Renal pelvis (tissue), 4 donors: Measurements from ENCODE around the gene NFATC2. TPM values are rescaled to one million over a fixed set of nuclear protein-coding genes. Genes with fewer than 3 reads are reported as not detected.
A peak's percentile ranks its signal among the peaks of the same experiment; 100 is the strongest.
"Not testable (repeated sequence)": the region's sequence is repeated elsewhere in the genome, so short reads cannot be mapped to it uniquely, and the experiment has no call there.

Experiments
- DNase-seq: peaks from one replicate; pipeline ENCODE4 v3.0.0-alpha.2; 2013
- polyA plus RNA-seq, 3 donors: library from polyadenylated mRNA; unstranded; fragments of 120-200 nt; gene quantifications; one replicate each; pipeline ENCODE4 v1.2.1, GENCODE V29; 2013; ENCODE audit not compliant: insufficient read length in 3 of 3

The NFATC2 gene
- polyA plus RNA-seq, 3 donors = 1.6 to 1.7 (median 1.7) TPM

DNA sequence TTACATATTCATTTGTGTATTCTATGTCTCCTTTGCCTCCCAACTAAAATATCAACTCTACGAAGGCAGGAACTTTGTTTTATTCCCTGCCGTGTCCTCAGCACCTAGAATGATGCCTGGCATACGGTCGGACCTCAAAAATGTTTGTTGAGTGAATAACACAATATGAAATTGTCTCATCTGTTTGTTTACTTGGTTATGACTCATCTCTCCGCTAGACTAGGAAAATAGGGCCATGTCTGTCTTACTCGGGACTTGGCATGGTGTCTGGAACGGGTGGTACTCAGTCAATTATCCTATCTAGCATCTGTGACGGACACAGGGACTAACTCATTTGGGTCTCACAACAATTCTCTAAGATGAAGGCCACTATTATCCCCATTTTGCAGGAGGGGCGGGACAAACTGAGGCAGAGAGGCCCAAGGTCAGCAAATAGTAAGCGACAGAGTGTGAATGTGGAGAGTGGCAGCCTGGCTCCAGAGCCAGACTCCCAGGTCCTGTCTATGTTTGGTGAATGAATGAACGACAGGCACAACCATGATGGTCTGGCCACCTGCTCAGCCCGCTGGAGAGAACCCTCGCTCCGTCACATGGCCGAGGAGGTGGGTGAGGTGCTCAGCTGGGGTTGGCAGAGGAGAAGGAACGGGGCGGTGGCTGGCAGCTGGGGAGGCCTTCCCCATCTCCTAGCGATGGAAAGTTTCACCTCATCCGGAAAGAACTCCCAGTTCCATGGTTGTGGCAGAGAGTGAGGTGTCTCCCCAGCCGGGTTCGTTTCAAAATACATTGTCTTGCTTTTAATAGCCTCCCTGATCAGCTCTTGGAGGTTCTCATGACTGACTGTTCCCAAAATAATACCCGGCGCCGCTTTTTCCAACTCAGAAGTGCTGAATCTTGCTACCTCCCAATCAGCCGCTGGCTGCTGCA is 27.6 kb upstream of the NFATC2 start:
- DNase-seq = no peak

DNA sequence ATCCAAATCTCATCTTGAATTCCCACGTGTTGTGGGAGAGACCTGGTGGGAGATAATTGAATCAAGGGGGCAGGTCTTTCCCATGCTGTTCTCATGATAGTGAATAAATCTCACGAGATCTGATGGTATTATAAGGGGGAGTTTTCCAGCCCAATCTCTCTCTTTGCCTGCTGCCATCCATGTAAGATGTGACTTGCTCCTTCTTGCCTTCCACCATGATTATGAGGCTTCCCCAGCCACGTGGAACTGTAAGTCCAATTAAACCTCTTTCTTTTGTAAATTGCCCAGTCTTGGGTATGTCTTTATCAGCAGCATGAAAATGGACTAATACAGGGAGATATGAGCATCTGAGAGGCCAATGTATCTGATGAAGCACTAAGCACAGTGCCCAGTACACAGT is 26.0 kb upstream of the NFATC2 start:
- DNase-seq = not testable (repeated sequence)

DNA sequence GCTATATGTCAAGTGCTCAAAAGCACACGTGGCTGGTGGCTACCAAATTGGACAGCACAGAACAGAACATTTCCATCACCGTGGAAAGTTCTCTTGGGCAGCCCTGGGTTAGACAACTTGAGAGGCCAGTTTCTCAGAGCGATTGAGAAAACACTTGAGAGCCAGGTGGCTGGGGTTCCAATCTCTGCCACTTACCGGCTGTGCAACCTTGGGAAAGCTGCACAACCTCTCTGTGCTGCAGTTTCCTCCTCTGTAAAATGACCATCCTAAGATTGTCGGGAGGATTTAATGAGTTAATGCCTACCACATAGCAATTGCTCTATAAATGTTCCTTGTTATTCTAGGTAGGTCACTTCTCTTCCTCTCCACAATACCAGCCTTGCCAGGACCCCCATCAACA is 25.1 kb upstream of the NFATC2 start:
- no peak for DNase-seq

DNA sequence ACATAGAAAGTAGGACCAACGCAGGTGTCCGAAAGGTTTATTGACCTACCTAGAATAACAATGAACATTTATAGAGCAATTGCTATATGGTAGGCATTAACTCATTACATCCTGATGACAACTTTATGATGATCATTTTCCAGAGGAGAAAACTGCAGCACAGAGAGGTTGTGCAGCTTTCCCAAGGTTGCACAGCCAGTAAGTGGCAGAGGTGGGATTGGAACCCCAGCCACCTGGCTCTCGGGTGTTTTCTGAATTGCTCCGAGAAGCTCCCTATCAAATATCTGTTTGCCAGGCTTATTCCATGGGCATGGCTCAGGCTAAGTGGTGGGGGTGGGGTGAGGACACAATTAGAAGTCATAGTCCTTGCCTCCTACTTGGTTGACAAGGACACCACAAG is 24.1 kb upstream of the NFATC2 start:
- no peak for DNase-seq

DNA sequence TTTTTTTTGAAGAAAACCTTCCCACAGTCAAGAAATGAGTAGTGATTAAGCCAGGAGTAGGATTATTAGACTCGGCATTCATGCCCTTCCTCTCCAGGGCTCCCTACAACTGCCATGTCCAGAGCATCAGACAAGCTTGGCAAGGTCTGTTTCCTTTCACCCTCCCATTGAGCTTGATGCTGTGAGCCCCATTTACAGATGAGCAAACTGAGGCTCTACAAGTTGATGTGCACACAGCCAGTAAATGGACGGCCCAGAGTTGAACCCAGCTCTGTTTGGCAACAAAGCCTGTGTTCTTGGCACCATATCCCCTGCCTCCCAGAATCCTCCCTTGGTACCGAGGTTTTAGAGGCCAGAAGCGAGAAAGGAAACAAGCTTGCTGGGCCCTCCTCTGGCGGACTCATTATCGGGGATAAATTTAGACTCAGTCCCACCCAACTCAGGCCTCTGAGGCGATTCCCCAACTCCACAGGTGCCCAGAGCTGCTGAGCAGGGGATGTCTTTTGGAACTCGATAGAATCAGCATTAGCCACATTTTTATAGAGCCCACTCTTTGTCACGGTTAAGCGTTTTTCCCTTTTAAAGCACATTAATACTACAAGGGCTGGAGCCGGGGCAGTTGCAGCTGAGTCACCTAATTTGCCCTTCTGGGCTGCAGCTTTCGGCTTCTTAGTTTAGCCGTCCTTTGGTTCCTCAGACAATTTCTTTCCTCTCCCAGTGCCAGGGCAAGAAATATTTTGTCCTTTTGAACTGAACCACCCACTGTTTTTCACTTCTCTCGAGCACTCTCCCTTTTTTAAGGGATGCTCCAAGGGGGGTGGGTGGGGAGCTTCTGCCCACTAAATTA is 23.0 kb upstream of the NFATC2 start:
- DNase-seq = no peak

DNA sequence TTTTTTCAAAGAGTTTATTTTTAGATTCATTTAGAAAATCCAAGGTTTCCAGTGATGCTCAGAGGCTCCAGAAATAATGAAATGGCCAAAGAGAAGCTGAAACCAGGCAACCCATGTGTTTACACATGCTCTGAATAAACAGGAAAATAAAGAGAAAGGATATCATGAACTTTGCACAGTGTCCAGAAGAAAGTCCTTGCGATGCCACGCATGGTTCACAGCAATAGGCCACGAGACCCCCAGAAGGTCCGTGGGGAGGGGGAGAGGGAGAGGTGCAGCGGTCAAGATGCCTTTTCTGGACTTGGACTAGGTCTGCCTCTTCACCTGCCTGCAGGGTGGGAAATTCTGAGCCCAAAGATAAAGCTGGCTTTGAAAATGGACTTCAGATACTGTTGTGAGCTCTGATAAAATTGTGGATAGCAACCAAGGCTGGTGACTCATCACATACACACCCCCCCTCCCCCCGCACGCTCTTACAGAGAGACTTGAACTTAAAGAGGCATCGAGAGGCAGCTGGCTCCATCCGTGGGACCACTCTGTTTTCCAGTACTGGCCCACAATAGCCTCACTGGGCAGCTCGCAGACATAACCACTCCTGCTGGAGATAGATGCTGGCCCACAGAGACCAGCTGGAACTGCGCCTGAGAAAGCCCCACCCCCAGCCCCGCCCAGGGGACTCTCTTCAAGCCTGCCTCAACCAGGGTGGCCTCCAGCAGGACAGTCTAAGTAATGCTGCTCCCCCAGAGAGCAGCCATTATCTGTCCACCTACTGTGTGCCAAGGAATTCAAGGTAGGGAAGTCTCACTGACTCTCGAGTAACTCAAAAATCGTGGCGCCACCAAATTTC is 21.2 kb upstream of the NFATC2 start:
- DNase-seq = peak; percentile 46

DNA sequence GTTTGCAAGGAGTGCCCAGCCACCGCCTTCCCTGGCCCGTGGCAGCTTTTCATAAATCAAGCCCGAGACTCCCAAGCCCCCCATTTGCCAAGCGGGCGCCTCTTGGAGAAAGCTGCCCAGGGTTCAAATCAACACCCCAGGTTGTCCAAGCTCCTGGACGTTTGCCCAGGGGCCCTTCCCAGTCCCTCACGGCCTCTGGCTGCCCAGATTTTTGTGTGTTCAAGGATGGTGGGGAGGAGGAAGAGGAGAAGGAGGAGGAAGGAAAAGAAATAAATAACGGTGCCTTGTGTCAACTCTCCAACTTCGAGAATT is 20.6 kb upstream of the NFATC2 start:
- no peak for DNase-seq

DNA sequence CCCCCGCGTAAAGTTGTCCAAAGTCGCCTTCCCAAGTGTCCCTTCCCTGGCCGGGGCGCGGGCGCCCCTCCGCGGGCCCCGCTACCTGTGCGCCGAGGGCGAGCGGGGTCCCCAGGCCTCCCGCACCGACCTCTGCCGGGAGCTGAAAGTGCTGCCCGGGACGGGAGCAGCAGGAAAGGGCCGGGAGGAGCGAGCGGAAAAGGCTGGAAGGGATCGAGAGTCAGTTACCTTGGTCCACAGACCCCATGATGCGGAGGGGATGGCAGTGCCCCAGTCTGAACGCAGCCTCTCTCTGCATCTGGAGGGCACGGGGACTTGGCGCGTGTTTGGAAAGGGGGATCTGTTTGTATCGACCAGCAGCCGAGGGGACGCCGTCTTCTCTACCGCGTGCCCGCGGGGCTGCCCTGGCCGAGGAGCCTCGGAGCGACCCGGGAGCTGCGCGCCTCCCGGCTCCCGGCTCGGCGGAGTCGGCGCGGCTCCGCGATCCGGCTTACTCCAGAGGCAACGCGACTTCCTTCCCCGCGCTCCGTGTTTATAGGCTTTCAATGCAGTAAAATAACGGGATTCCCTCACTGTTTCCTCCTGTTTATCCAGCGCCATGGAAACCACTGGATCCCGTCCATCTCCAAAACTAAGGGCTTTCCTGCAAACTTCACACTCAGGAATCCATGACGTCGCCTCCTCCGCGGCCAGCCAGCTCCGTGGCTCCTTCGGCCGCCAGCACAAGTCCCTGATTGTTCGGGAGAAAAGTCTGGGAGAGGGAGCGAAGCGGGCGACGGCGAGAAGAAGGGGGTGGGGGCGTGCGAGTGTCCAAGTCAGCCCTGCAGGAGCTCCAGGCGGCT is 20.0 kb upstream of the NFATC2 start:
- peak; percentile 95 for DNase-seq

DNA sequence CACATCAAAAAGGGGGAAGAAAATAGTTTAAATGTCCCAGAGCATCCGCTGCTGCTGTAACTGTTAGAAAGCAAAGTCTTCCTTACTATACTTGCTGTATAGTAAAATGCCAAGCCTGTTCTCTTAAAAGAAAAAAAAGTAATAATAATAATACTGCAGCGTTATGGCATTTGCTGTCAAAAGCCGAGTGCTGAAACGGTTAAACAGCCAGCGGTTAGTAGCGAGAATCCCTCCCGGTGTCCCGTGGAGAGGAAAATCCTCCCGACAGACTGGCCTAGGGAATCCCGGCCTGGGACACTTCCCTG is 19.5 kb upstream of the NFATC2 start:
- DNase-seq = no peak

DNA sequence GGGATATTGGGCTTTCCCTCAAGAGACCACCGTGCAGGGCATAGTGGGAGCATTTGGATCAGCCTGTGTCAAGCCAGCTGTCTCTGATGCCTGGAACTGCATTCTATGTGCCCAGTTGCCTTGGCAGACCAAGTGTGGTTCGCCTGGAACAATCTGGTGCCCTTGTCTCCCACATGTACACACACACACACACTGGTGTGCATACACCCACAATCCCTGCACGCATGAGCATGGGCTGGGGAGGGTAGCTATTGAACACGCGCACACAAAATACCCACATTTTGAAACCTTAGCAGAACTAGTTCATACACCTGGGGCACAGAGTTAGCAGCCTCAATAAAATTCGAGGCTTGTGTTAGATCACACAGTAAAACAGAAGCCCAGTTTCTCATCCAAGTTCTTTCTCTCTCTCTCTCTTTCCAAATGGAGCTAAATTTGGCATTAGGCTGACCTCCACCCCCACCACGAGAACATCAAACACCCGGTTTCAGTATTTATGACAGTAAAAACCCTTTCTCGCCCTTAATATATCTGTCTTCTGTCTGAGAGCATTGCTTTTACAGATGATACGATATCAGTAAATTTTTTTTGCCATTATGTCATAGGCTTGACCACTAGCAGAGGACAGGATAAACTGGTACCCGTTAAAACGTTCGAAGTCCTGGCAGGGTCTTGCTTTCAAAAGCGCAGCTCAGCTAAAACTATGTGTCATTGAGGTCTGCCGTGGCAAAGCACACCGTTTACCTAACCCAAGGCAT is 18.2 kb upstream of the NFATC2 start:
- no peak for DNase-seq

DNA sequence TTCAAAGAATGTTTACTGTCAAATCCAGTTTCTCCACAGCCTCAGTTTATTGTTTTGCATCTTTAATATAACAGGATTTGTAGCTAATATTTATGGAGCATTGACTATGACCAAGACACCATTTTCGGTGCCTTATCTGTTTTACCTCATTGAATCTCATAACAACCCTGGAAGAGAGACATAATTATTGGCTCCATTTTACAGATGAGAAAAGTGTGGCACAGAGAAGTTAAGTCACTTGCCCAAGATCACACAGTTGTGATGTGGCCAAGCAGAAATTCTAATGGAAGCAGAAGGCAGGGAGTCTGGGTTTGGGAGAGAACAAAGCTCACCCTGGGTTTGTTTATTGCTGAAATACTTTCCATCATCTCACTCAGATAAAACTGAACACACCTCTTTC is 17.5 kb upstream of the NFATC2 start:
- no peak for DNase-seq

DNA sequence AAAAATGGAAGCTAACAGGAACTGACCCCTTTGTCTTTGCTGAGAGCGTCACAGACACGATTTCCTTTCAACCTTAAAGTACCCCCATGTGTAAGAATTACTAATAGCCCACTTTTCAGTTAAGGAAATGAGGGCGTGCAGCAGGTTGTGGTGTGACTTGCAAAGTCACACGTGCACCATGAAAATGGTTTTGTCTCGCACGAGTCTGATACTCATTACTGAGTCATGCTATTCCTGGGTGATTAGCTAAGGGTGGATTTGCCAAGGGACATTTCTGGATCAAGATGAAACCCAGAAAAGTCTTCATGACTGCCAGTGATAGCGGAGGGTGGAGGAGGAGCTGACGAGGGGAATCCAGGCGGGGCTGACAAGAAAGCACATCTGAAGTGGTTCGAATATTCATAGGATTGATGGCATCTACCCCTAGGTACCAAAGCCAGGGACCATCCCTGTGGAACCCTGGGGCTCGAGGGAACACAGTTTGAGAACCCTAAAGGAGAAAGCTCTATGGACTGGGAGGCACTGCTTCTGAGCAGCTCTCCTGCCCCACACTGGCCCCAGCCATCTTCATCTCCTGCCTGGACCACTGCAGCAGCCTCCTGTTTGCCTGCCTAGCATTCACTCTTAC is 12.1 kb upstream of the NFATC2 start:
- no peak for DNase-seq

DNA sequence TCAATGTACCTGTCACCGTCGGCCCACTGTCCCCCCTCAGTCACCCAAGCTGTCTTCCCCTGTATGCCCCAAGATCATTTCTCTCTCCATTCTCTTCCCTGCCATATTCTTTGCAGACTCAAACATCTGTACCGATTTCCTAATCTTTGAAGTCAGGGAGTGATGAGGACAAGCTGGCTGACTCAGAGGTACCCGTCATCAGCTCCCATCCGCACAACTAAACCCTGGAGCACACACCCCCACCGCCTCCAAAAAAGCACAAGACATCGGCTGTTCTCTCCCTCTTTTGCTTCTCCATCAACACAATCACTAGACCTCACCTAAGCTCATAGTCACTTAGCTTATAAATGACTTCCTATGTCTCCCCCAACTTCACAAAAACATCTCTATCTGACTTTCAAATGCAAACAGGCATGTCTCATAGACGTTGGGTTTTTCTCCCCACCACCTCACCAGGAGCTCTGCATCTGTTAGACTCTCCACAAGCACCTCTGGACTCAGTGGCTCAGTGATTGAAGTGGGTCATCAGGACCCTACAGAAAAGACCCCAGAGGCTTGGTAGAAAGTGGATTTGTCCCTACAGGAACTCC is 11.5 kb upstream of the NFATC2 start:
- DNase-seq = no peak

DNA sequence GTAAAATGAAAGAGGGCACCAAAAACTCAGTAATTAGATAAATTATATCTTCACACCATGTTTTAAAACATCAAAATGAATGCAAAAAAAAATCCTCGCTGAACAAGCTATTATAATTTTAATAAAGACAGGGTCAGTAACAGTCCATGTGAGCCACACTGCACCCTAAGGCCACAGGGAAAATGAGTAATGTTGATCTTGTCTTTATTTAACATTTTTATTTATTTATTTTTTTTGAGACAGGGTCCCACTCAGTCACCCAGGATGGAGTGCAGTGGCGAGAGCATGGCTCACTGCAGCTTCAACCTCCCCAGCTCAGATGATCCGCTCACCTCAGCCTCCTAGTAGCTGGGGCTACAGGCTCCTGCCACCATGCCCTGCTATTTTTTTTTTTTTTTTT is 8.7 kb upstream of the NFATC2 start:
- no peak for DNase-seq

DNA sequence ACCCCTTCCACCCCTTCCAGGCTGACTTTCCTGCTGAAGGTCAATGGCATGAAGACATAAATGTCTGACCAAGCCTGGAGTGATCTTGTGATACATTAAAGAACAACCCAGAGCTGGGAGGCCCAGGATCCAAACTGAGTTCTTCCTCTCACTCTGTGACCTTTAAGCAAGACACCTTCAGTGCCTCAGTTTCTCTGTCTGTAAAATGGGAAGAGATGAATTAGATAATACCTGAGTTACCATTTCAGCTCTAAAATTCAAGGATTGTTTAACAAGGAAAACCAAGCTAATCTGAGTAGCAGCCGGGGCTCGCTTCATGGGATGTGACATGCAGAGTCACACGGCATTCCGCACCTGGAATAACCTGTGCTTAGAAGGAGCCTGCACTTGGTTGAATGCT is 7.0 kb upstream of the NFATC2 start:
- no peak for DNase-seq

DNA sequence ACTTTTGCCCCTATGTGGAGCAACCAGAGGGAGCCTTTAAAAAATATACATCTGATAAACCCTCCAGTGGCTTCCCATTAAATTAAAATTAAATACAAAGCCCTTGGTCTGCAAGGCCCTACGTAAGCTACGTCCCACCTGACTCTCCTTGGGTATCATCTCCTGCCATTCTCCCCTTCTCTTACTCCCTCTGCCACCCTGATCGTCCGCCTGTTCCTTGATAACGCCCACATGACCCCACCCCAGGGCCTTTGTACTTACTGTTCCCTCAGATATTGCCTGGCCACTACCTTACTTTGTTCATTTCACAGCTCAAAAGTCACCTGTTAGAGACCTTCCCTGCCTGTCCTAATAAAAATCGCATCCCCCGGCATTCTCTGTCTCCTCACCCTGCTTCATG is 5.4 kb upstream of the NFATC2 start:
- DNase-seq = no peak

DNA sequence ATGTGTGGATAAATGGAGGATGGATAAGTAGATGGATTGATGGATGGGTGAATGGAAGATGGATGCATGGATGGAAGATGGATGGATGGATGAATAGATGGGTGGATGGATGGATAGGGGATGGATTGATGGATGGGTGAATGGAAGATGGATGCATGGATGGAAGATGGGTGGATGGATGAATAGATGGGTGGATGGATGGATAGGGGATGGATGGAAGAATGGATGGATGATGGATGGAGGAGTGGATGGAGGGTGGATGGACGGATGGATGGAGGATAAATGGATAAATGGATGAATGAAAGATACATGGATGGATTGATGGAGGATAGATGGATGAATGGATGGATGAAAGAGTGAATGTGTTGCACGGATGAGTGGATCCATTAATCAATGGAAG is 3.0 kb upstream of the NFATC2 start:
- no peak for DNase-seq

DNA sequence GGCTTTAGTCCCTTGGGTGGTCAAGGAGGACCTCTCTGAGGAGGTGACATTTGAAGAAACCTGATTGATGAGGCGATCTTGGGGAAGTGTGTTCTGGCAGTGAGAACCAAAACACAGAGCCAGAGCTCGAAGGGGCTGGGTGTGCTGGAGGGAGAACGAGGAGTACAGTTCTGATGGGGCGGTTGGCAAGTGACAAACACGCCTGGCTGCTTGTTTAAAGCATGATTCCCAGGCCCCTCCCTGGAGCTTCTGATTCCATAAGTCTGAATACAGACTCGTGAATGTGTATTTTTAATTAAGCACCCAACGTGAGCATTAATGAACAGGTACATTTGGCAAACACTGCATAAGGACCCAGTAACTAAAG is 886 bp upstream of the NFATC2 start:
- DNase-seq = no peak

DNA sequence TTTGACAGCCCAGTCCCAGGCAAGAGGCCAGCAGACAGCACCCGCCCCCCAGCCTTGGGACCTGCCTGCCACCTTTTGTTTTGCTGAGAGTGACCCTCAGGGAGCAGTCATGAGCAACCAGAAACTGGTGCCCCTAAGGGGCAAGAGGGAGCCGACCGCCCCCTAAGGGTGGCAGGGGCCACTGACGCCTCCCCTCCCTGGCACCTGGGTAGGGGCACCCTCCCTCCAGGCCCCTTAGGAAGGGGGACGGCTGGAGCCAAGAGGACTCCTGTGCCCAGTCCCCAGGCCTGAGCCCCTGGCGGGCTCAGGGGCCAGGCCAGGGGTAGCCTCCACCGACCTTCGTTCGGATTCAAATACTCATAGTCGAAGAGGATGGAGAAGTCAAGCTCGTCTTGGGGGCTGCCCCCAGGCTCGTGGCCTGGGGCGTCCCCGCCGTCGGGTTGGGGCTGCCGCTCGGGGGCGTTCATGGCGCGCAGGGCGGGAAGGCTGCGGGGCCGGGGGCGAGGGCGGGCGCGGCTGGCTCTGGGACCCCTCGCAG is 417 bp downstream of the NFATC2 start:
- DNase-seq = no peak
